Psoas muscle (tissue), 8 donors: ENCODE data around the gene MACROH2A1. TPM values are rescaled to one million over a fixed set of nuclear protein-coding genes. Genes with fewer than 3 reads are reported as not detected.

ENCODE experiments used
- ATAC-seq, 4 donors: fragments of 200-7000 bp; cut with Tn5 transposase; one replicate each; pipeline ENCODE4 v1.9.1; 2020; ENCODE audit warnings: moderate library complexity in 3 of 4, mild to moderate bottlenecking in 2 of 4
- DNase-seq, 2 donors: peaks; one replicate each; pipeline ENCODE4 v3.0.0-alpha.2; 2020
- H3K27ac ChIP-seq: fragments of 200-600 bp; one replicate; pipeline ENCODE4 v1.8.0; 2022
- H3K27me3 ChIP-seq, 3 donors: fragments of 200-600 bp in 1 of 3; one replicate each; pipeline versions ENCODE4 v1.6.1 to v1.8.0; 2013 to 2022; ENCODE audit warnings: low read length in 2 of 3, mild to moderate bottlenecking in 2 of 3, moderate library complexity in 1 of 3; ENCODE audit not compliant: insufficient read depth in 3 of 3
- H3K36me3 ChIP-seq, 2 donors: fragments of 200-600 bp in 1 of 2; one replicate each; pipeline versions ENCODE4 v1.6.1 to v1.8.0; 2013 to 2022; ENCODE audit warnings: low read depth in 1 of 2, mild to moderate bottlenecking in 1 of 2, moderate library complexity in 1 of 2; ENCODE audit not compliant: insufficient read depth in 1 of 2
- H3K4me1 ChIP-seq: fragments of 200-600 bp; one replicate; pipeline ENCODE4 v1.8.0; 2022
- H3K4me3 ChIP-seq: fragments of 200-600 bp; one replicate; pipeline ENCODE4 v1.8.0; 2022; ENCODE audit warnings: mild to moderate bottlenecking
- H3K9me3 ChIP-seq: fragments of 200-600 bp; one replicate; pipeline ENCODE4 v1.8.0; 2022
- WGBS, 3 donors: extraction: QIAGEN DNeasy Blood & Tissue Kit; methylation state at CpG; one replicate each; pipeline versions ENCODE4 v1.1.6 to v1.1.7; 2013; 5-methylcytosine and 5-hydroxymethylcytosine counted together
- intact Hi-C, 2 donors: fragments of 100-400 bp; cut with DNase I; formaldehyde crosslinking; loops; one replicate each; pipeline versions ENCODE4 v1.11.0 to v1.14.2; 2022
- polyA plus RNA-seq, 3 donors: library from polyadenylated mRNA; stranded (reverse); fragments of 200-250 nt; gene quantifications; one replicate each; pipeline ENCODE4 v1.2.3, GENCODE V29; 2013
- total RNA-seq, 4 donors: library from RNA; stranded (reverse); fragmentation: NEBNext Ultra II Directional in 2 of 4; extraction: Animal tissue kit (Norgen Biotek cat#: 25700) in 2 of 4; gene quantifications; one replicate each; pipeline versions ENCODE4 v1.2.1 to v1.2.4, GENCODE V29; 2021 to 2023
- TF ChIP-seq, protein P1 (sequence below): fragments of 200-600 bp; IDR thresholded peaks from one replicate; pipeline ENCODE4 v1.8.0; 2022; ENCODE audit warnings: antibody characterized with exemption
- donor health status: healthy with polysubstance abuse.
- donor health status: DM: no; HTN: no; CAD: no; lungs with moderate emphysema.
- donor health status: Bipolar disorder and iron deficiency.
- donor health status: healthy.
- donor health status: DM: yes; HTN: yes; CAD: no.
- donor health status: DM: no; HTN: no; CAD: no.
- donor health status: DM: no; HTN: no; CAD: no.
- donor health status: DM: yes; HTN: yes; CAD: no.

Gene MACROH2A1
- total and polyA plus RNA-seq, 7 donors = 57.8 to 127 (median 85.7) TPM

DNA sequence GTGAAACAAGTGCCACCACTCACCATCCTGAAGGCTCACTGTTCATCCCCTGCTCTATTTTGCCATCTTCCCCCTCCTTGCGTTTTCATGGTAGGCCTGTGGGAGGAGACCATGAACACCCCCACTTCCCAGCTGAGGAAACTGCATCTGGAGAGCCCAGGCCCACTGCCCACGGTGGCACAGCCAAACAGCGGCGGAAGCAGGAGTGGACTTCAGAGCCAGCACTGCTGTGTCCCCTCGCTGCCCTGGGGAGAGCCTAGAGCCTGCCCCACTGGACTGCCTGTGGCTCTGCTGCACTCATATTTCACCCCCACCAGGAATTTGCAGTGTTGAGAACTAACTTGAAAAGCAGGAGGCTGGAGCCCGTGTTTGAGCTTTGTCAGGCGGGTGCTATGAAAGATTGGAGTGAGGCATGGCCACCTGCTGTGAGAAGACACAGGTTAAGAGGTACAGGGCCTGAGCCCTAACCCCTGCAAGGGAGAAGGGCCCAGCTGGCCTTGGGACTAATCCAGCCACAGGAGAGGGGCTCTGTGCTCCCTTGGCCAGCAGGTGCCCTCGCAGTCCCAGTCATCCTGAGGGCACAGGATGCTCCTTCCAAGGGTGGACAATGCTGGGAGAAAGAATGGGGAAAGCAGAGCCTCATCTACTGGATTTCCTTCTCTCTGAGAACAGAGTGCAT, 79.0 kb downstream of the MACROH2A1 start:
- H3K27ac ChIP-seq = no peak overlapping the region
- TF ChIP-seq, protein P1, sequence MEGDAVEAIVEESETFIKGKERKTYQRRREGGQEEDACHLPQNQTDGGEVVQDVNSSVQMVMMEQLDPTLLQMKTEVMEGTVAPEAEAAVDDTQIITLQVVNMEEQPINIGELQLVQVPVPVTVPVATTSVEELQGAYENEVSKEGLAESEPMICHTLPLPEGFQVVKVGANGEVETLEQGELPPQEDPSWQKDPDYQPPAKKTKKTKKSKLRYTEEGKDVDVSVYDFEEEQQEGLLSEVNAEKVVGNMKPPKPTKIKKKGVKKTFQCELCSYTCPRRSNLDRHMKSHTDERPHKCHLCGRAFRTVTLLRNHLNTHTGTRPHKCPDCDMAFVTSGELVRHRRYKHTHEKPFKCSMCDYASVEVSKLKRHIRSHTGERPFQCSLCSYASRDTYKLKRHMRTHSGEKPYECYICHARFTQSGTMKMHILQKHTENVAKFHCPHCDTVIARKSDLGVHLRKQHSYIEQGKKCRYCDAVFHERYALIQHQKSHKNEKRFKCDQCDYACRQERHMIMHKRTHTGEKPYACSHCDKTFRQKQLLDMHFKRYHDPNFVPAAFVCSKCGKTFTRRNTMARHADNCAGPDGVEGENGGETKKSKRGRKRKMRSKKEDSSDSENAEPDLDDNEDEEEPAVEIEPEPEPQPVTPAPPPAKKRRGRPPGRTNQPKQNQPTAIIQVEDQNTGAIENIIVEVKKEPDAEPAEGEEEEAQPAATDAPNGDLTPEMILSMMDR = no peak
- H3K9me3 ChIP-seq = no peaks in the 10 kb centered on the region
- intact Hi-C loops = no loop called here
- no peaks in the 10 kb centered on the region for H3K27me3 ChIP-seq
- H3K36me3 ChIP-seq = no peaks in the 10 kb centered on the region
- no peak for ATAC-seq
- WGBS, 3 donors = 72 to 78% (median 77%) methylated on average over 8 of the region's 8 CpGs
- no peak for DNase-seq
- no peaks in the 10 kb centered on the region for H3K4me1 ChIP-seq
- H3K4me3 ChIP-seq = no peak overlapping the region

DNA sequence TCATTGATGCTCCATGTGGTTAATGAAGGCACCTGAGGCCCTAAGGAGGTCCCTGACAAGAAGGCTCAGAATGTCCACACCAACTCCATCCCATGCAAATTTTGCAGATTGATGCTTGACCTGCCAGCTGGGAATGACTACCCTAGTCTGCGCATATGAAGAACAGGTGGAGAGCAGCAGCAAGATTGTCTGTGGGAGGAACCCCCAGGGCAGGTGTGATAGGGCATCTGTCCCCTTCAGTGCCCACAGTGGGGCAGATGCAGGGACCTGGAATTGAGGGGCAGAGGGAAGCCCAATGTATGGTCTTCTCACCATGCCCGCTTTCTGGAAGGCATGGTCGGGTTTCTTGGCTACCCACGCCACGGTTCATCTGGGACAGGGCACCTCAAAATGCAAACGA, 79.6 kb downstream of the MACROH2A1 start:
- Histone ChIP-seq H3K4me3 (no peak overlapping the region), H3K27ac (no peak overlapping the region), H3K9me3 (no peaks in the 10 kb centered on the region), H3K36me3 (no peaks in the 10 kb centered on the region), H3K4me1 (no peaks in the 10 kb centered on the region), H3K27me3 (peaks cover 0 to 1% (median 0%) of the 10 kb centered on the region in 3 donors)
- intact Hi-C loops = no loop called here
- TF ChIP-seq, protein P1 = no peak
- 91 to 97% (median 91%) methylated on average over 6 of the region's 6 CpGs for WGBS, 3 donors
- DNase-seq = no peak
- no peak for ATAC-seq

DNA sequence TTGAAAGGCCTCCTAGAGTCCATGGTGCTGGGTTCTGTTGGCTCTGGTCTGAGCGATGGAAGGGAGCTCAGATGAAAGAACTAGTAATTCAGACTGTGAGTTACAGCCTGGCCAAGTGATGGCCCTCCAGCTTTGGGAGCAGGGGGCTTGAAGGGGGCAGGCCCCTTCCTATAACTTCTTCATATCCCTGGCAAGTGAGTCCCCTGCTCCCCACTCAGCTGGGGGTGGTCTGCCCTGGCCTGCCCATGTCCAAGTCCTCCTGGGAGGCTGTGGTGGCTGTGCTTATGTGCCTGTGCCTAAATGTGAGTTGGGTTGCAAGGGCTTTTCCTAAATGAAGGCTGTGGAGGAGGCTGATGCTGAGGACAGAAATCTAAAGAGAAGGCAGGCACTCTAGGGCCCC, 80.1 kb downstream of the MACROH2A1 start:
- WGBS, 3 donors = 94 to 100% (median 96%) methylated on average over 1 of the region's 1 CpG
- ATAC-seq (no peak), DNase-seq (no peak)
- Histone ChIP-seq H3K36me3 (no peaks in the 10 kb centered on the region), H3K27ac (no peak overlapping the region), H3K4me1 (no peaks in the 10 kb centered on the region), H3K9me3 (no peaks in the 10 kb centered on the region), H3K4me3 (no peak overlapping the region), H3K27me3 (peaks cover 0 to 1% (median 0%) of the 10 kb centered on the region in 3 donors)
- TF ChIP-seq, protein P1 = no peak
- intact Hi-C loops = no loop called here

DNA sequence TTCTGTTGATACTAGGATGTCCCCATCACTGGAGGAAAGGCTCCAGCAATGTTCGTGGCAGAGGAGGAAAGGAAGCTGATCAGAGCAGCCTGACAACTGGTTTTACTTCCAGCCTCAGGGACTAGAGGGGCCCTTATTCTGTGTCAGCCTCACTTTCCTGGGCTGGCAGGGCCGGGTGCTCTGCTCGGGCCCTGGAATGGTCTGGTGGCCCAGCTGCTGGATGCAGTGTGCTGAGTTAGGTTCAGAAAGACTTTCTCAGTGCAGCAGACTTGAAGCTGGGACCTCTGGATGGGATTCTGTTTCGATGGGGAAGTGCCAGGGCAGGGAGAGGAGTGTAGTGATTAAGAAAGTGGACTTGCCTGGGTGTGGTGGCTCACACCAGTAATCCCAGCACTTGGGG, 81.0 kb downstream of the MACROH2A1 start:
- Histone ChIP-seq H3K27me3 (peaks cover 0 to 1% (median 0%) of the 10 kb centered on the region in 3 donors), H3K4me1 (no peaks in the 10 kb centered on the region), H3K36me3 (no peaks in the 10 kb centered on the region), H3K4me3 (no peak overlapping the region), H3K9me3 (no peaks in the 10 kb centered on the region), H3K27ac (no peak overlapping the region)
- DNase-seq (no peak), ATAC-seq (no peak)
- 69 to 89% (median 81%) methylated on average over 4 of the region's 4 CpGs for WGBS, 3 donors
- TF ChIP-seq, protein P1 = no peak
- intact Hi-C loops = no loop called here

DNA sequence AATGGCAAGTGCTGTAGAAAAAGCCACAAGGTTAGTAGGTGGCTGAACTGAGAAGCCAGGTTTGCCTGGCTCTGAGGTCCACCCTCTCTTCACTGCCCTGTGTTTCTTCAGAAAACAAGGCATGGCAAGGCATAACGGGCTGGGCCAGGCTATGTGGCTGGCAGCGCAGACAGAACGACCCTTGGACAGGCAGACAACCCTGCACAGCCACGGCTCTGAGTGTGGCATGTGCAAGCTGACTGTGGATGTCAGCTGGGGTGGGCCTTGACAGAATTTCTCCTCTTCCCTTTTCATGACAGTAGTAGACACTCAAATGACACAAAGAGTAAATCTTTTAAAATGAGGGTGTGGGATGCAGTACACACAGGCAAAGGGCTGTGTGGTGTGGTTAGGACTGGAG, 81.7 kb downstream of the MACROH2A1 start:
- peaks cover 0 to 1% (median 0%) of the 10 kb centered on the region in 3 donors for H3K27me3 ChIP-seq
- H3K4me1 ChIP-seq = no peaks in the 10 kb centered on the region
- no peaks in the 10 kb centered on the region for H3K9me3 ChIP-seq
- WGBS, 3 donors = 83 to 85% (median 85%) methylated on average over 4 of the region's 4 CpGs
- no peak overlapping the region for H3K4me3 ChIP-seq
- intact Hi-C loops = no loop called here
- no peak overlapping the region for H3K27ac ChIP-seq
- no peak for DNase-seq
- ATAC-seq = no peak
- no peaks in the 10 kb centered on the region for H3K36me3 ChIP-seq
- TF ChIP-seq, protein P1 = no peak
